Fibroblast of the aortic adventitia (primary cell): ENCODE measurements around the gene ARMH1. TPM values are rescaled to one million over a fixed set of nuclear protein-coding genes. Genes with fewer than 3 reads are reported as not detected.

Experiments
- DNase-seq: peaks from one replicate; pipeline ENCODE4 v3.0.0-alpha.2; 2010; ENCODE audit warnings: low read depth
- H3K4me3 ChIP-seq: 2 replicates; pipeline ENCODE4 v1.5.1; 2011; ENCODE audit warnings: low read depth, mild to moderate bottlenecking, control low read depth, low read length, moderate library complexity
- CTCF ChIP-seq: IDR thresholded peaks from 2 replicates; pipeline ENCODE4 v1.5.1; 2011; ENCODE audit warnings: mild to moderate bottlenecking, low read length, control low read depth, inconsistent platforms; ENCODE audit not compliant: insufficient read depth
- total RNA-seq: library from RNA; depleted of rRNA; stranded (reverse); fragments of >200 nt; gene quantifications from 2 replicates; pipeline ENCODE4 v1.2.3, GENCODE V29; 2012; ENCODE audit warnings: low replicate concordance

The ARMH1 gene
- total RNA-seq, 1 donor: 1.7 TPM

GRCh38 chr1:44640200-44640853, 34.2 kb upstream of the ARMH1 start:
- DNase-seq: no peak
- TF ChIP-seq CTCF: no peak
- no peak overlapping the region for H3K4me3 ChIP-seq

DNA sequence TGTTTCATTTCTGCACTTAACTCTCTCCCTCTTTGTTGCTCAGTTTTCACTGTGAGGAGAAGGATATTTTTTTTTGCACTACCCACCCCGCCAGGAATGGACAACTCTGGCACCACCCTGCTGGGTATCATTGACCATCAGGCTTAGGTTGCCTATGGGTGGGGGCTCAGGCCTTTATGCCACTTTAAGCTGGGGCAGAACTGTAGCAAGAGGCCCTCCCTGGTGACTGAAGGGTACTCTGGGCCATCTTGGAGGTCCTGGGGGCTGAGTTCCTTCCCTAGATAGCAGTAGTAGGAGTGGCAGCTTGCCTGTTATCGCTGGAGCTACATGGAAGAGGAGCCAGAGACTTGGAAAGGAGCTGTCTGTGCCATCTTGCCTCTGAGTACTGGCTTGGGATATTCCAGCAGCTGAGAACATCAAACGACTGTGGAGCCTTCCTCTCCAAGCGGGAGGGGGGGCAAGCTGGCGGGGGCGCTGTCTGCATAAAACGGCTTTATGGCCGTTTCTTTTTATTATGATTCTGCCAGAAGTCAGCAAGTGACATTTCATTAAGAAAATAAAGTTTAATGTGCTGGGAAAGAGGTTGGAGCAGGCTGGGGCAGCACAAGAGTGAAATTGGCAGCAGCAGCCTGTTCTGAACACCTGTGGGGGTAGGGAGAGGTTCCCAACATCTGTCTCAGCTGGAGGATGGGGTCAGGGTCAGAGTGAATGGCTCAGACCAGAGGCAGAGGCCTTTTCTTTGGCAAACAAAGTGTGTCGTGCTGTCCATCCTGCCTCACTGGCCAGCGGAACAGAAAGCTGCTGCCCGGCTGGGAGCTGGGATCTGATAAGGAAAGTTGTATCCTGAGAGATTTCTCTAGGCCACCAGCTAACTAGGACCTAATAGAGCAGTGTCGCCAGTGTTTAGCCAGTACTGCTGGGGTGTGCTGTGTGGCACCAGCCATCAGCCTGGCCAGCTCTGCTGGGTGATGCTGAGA, 33.1 kb upstream of the ARMH1 start:
- no peak overlapping the region for H3K4me3 ChIP-seq
- no peak for TF ChIP-seq CTCF
- no peak for DNase-seq

GRCh38 chr1:44642255-44642654, 32.3 kb upstream of the ARMH1 start:
- DNase-seq: no peak
- TF ChIP-seq CTCF: no peak
- no peak overlapping the region for H3K4me3 ChIP-seq

- no peak for TF ChIP-seq CTCF
- no peak for DNase-seq
- H3K4me3 ChIP-seq: no peak overlapping the region
Measured at GRCh38 chr1:44642925-44643324, 31.6 kb upstream of the ARMH1 start.

- no peak for TF ChIP-seq CTCF
- DNase-seq: no peak
- no peak overlapping the region for H3K4me3 ChIP-seq
Measured at GRCh38 chr1:44643721-44644334, 30.7 kb upstream of the ARMH1 start.

DNA sequence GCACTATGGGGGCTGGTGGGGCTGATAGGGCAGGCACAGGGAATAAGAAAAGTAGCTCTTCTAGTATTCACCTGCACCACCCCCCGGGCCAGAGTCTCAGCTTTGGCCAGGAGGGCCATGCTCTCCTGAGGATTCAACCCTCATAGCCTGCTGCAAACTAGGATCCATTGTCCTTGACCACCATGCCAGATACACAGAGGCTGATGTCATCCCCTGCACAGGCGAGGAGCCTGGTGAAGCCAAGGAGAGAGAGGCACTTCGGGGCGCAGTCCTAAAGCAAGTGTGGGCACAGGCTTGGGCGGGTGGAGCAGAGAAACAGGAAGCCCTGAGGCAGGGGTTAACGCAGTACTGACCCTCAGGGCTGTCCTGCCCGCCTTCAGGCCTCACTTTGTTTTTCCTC, 29.7 kb upstream of the ARMH1 start:
- H3K4me3 ChIP-seq: no peak overlapping the region
- DNase-seq: no peak
- TF ChIP-seq CTCF: no peak
